HL-60 (cell line): Measurements from ENCODE around the gene FLYWCH1.

Source experiments
- CTCF ChIP-seq: IDR thresholded peaks from one replicate; pipeline ENCODE4 v1.5.1; 2011; ENCODE audit warnings: low read length, control low read depth, inconsistent platforms; ENCODE audit not compliant: insufficient read depth
- POLR2AphosphoS5 ChIP-seq: IDR thresholded peaks from 2 replicates; pipeline ENCODE4 v1.6.1; 2012; ENCODE audit warnings: low read depth
- REST ChIP-seq: IDR thresholded peaks from 2 replicates; pipeline ENCODE4 v1.6.1; 2012; ENCODE audit warnings: low read depth; ENCODE audit not compliant: insufficient replicate concordance

- TF ChIP-seq CTCF (no peak), POLR2AphosphoS5 (no peak), REST (no peak)
These were observed 12.1 kb upstream of the FLYWCH1 start for GRCh38 chr16:2899564-2900072.
